ENCODE measurements around the gene HNRNPLL.

DNA sequence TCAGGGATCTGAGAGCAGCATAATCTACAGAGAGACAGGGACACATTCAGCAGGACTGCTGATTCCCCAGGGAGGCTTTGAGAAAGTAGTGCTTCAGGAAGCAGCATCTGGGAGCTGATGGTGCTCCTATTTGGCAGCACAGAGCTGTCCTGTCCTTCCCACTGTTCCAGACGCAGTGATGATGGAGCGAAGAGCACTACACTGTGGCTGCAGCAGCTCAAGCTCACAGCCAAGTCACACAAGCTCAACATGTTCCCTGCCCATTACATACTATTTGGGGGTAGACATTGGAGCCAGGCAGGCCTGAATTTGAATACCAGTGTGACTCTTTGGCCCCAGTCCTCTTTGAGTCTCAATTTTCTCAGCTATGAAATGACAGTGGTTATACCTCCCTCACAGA, 48.0 kb upstream of the HNRNPLL start:
- TF ChIP-seq FOXP2 (optimal IDR thresholded peaks at IDR 0.05; ENCODE audit: control extremely low read depth, extremely low read length, insufficient read depth): no peak
- no peak for TF ChIP-seq EZH2 (IDR thresholded peaks at IDR 0.05)

All from SK-N-MC (cell line).